Measurements from ENCODE around the gene CPNE2. TPM values are rescaled to one million over a fixed set of nuclear protein-coding genes. Genes with fewer than 3 reads are reported as not detected.

CPNE2 gene
- total and polyA plus RNA-seq, 2 of the 8 experiments (the other 6 are each of a cell fraction or from before 2014, with no cell fraction given) = 10.6 to 39.5 TPM

DNA sequence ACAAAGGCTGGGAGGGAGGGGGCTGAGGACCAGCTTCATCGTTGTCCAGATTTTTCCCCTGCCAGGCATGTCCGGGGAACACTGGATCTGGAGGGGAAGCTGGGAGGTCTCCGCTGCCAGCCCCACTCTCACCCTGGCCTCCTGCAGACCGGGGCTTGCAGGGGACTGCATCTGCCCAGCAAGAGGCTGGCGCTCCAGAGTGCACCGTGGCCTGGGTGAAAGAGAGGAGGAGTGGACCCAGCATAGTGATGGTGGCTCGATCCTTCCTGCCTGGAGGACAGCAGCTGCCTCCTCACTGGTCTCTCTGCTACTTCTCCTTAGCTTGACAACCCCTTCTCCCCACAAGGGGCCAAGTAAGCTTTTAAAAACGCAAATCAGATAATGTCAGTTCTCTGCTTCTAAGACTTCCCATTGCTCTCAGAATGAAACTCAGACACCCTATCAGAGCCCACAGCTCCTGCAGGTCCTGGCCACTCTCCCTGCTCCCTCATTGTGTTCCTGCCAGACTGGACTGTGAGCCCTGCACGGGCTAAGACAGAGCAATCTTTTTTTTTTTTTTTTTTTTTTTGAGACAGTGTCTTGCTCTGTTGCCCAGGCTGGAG is 15.0 kb downstream of the CPNE2 start:
- no peak overlapping the region; the same call in 1 of the 2 replicates for H4K8ac ChIP-seq (ENCODE audit: extremely low read depth, insufficient read depth, low read length)
- WGBS, 2 experiments (ENCODE audit: extremely low coverage in 1 of 2, insufficient coverage in 1 of 2, insufficient read length in 1 of 2, insufficient replicate concordance in 2 of 2, low coverage in 1 of 2, low lambda C conversion rate in 2 of 2, missing lambda C conversion rate in 1 of 2) = 86% methylated on average over 8 of the region's 9 CpGs; no CpG with 5 or more reads in 1 of the 2 experiments
- H3K27me3 ChIP-seq (replicated peaks in 1 of 4; ENCODE audit: control insufficient read depth in 3 of 4, extremely low read depth in 1 of 4, insufficient read depth in 3 of 4, low read length in 3 of 4) = no peaks in the 10 kb centered on the region
- H3K4me3 ChIP-seq (ENCODE audit: extremely low read depth in 1 of 4, insufficient read depth in 2 of 4, low read depth in 3 of 4, low read length in 4 of 4) = no peak overlapping the region
- FAIRE-seq = no peak
- H2AK5ac ChIP-seq (ENCODE audit: low read depth, low read length) = no peak overlapping the region
- no peak overlapping the region for H2AFZ ChIP-seq (ENCODE audit: low read length)
- no peak overlapping the region for H4K5ac ChIP-seq (ENCODE audit: insufficient read length, low read depth, low read length)
- DNase-seq (ENCODE audit: low read depth in 1 of 2, low spot score in 2 of 2) = no peak
- no peaks in the 10 kb centered on the region for H3K9me3 ChIP-seq (ENCODE audit: insufficient read depth in 2 of 2, low read depth in 1 of 2, low read length in 1 of 2)
- no peak overlapping the region for H3K4ac ChIP-seq (replicated peaks; ENCODE audit: insufficient read length, low read depth, low read length)
- H2BK120ac ChIP-seq (replicated peaks; ENCODE audit: low read depth, low read length) = no peak overlapping the region
- H4K91ac ChIP-seq (replicated peaks; ENCODE audit: insufficient read length, low read length) = no peak overlapping the region
- H3K79me1 ChIP-seq (ENCODE audit: low read depth, low read length) = peaks cover 5% of the 10 kb centered on the region; the same call in 1 of the 2 replicates
- no peaks in the 10 kb centered on the region for H3K36me3 ChIP-seq (ENCODE audit: control insufficient read depth in 2 of 4, insufficient read depth in 4 of 4, low read length in 3 of 4)
- H3K23me2 ChIP-seq (ENCODE audit: low read depth, low read length) = no peaks in the 10 kb centered on the region
- H3K56ac ChIP-seq (replicated peaks; ENCODE audit: insufficient read length, low read depth, low read length) = no peak overlapping the region
- no peak overlapping the region for H3K27ac ChIP-seq (ENCODE audit: low read depth, low read length)
- H3K14ac ChIP-seq (ENCODE audit: insufficient read length) = no peak overlapping the region
- H3K9ac ChIP-seq (replicated peaks in 1 of 4; ENCODE audit: extremely low read depth in 1 of 4, low read depth in 3 of 4, low read length in 3 of 4) = no peak overlapping the region
- H2BK15ac ChIP-seq (ENCODE audit: low read length) = no peak overlapping the region
- no peaks in the 10 kb centered on the region for H4K20me1 ChIP-seq (replicated peaks in 1 of 2; ENCODE audit: control insufficient read depth in 1 of 2, insufficient read depth in 2 of 2, low read length in 2 of 2)
- no peak overlapping the region for H3K23ac ChIP-seq (ENCODE audit: insufficient read length)
- H3K79me2 ChIP-seq (ENCODE audit: control insufficient read depth in 1 of 2, insufficient read depth in 2 of 2, low read length in 2 of 2) = no peaks in the 10 kb centered on the region
- peaks cover 3 to 13% (median 9%) of the 10 kb centered on the region in 4 experiments for H3K4me1 ChIP-seq (replicated peaks in 1 of 4; ENCODE audit: control insufficient read depth in 3 of 4, insufficient read depth in 4 of 4, low read length in 3 of 4)
- peak overlapping the region; percentile 48; the same call in 1 of the 2 replicates for H3K18ac ChIP-seq (ENCODE audit: extremely low read depth, low read length)
- H3K4me2 ChIP-seq (ENCODE audit: insufficient read depth in 1 of 2, low read depth in 2 of 2, low read length in 2 of 2) = no peak overlapping the region
- ChIA-PET POLR2A (ENCODE audit: partially characterized antibody) (interaction anchor here (1.7 to 2.0 kb wide), 2 partner anchors 12 to 43 kb away, joined by 4 to 6 read pairs; no protein-coding TSS in a partner anchor), CTCF (ENCODE audit: partially characterized antibody) (interaction anchor here (0.6 to 13.6 kb wide), 6 partner anchors 14 to 291 kb away, joined by 3 to 100 read pairs (median 4); partner anchors contain the start of gene CPNE2)
- H2BK5ac ChIP-seq (ENCODE audit: low read depth, low read length) = 0 out of 2 replicates have a peak overlapping the region, but pooled peaks have one; percentile 35
- H2BK20ac ChIP-seq (ENCODE audit: low read length) = no peak overlapping the region
- H2BK12ac ChIP-seq (ENCODE audit: low read depth, low read length) = no peak overlapping the region
- TF ChIP-seq SAP30 (IDR thresholded peaks at IDR 0.05; ENCODE audit: insufficient read depth, insufficient replicate concordance, low read length) = no peak
- TF ChIP-seq HDAC6 (IDR thresholded peaks at IDR 0.05; ENCODE audit: low read depth, low read length) = no peak
- TF ChIP-seq MAX (IDR thresholded peaks at IDR 0.05) = no peak
- no peak for TF ChIP-seq CTBP2 (IDR thresholded peaks at IDR 0.05; ENCODE audit: borderline replicate concordance, insufficient read depth, insufficient read length, low read length)
- no peak for TF ChIP-seq EZH2 (IDR thresholded peaks at IDR 0.05; ENCODE audit: low read depth, low read length, severe bottlenecking)
- TF ChIP-seq CBX5 (IDR thresholded peaks at IDR 0.05; ENCODE audit: low read depth, low read length) = no peak
- no peak for TF ChIP-seq KDM5A (IDR thresholded peaks at IDR 0.05; ENCODE audit: low read length)
